Skeletal muscle tissue (tissue), 4 donors: ENCODE measurements around the gene VIL1. TPM values are rescaled to one million over a fixed set of nuclear protein-coding genes. Genes with fewer than 3 reads are reported as not detected.

Experiments
- H3K27ac ChIP-seq: one replicate; pipeline ENCODE4 v1.7.0; 2013; ENCODE audit warnings: mild to moderate bottlenecking, low read depth, low read length, inconsistent platforms
- H3K27me3 ChIP-seq, 3 donors: one replicate each; pipeline ENCODE4 v1.7.0; 2013; ENCODE audit warnings: low read length in 3 of 3; ENCODE audit not compliant: control insufficient read depth in 3 of 3, insufficient read depth in 3 of 3
- H3K36me3 ChIP-seq, 3 donors: one replicate each; pipeline ENCODE4 v1.7.0; 2013; ENCODE audit warnings: low read length in 3 of 3; ENCODE audit not compliant: control insufficient read depth in 3 of 3, insufficient read depth in 3 of 3
- H3K4me1 ChIP-seq, 3 donors: one replicate each; pipeline ENCODE4 v1.7.0; 2013; ENCODE audit warnings: low read length in 3 of 3, mild to moderate bottlenecking in 3 of 3; ENCODE audit not compliant: control insufficient read depth in 3 of 3, insufficient read depth in 3 of 3
- H3K4me3 ChIP-seq, 3 donors: one replicate each; pipeline ENCODE4 v1.7.0; 2013; ENCODE audit warnings: low read length in 3 of 3
- H3K9ac ChIP-seq, 3 donors: one replicate each; pipeline ENCODE4 v1.7.0; 2013; ENCODE audit warnings: low read length in 3 of 3, mild to moderate bottlenecking in 3 of 3, moderate library complexity in 2 of 3, low read depth in 1 of 3
- H3K9me3 ChIP-seq, 3 donors: one replicate each; pipeline ENCODE4 v1.7.0; 2013; ENCODE audit warnings: low read length in 3 of 3; ENCODE audit not compliant: control insufficient read depth in 3 of 3
- total RNA-seq: library from RNA; depleted of rRNA; stranded (reverse); fragments of >200 nt; gene quantifications from one replicate; pipeline ENCODE4 v1.2.3, GENCODE V29; 2014
- donor health status: Osteomylitis.

VIL1 gene
- total RNA-seq, 1 donor from 2014 or later: not detected

DNA sequence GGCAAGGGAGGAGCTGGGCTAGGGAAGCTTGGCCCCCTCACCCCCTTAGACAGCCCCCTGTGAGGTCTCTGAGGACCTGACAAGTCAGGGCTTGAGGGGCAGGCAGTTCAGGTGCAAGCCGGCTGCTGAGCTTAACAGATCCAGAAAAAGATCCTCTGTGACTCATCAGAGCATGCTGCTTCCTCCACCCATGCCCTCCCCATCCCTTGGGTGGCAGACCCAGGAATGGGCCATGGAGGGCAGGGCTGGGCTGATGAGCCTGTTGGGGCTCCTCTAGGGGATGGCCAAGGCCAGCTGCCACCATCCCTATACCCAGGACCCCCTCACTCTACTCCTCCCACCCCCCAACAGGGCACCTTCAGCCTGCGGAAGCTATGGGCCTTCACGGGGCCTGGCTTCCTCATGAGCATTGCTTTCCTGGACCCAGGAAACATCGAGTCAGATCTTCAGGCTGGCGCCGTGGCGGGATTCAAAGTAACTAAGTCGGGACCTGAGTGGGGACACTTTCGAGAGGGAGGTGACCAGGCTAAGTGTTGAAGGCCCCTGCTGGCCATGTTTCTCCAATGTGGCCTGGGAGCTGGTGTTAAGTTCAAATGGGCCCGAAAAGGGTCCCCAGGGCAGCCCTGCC, 34.9 kb upstream of the VIL1 start:
- H3K9me3 ChIP-seq: no peaks in the 10 kb centered on the region
- H3K4me3 ChIP-seq: no peak overlapping the region

DNA sequence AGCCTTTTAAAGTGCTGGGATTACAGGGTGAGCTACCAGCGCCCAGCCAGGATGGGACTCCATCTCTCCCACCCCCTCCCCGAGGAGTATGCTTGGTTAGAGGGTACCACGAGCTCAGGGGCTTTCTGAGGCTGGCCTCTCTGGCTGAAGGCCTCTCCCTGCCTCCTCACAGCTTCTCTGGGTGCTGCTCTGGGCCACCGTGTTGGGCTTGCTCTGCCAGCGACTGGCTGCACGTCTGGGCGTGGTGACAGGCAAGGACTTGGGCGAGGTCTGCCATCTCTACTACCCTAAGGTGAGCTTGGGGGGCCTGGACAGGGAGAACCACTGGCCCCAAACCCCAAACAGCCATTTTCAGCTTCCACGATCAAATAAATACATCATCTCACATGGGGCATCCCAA, 33.9 kb upstream of the VIL1 start:
- peaks cover 0 to 9% (median 7%) of the 10 kb centered on the region in 3 donors for H3K4me1 ChIP-seq

More for the DNA sequence above, 34.9 kb upstream of the VIL1 start:
- Histone ChIP-seq H3K27ac (no peak overlapping the region), H3K4me1 (peaks cover 0 to 9% (median 7%) of the 10 kb centered on the region in 3 donors), H3K9ac (no peak overlapping the region), H3K27me3 (peaks cover 0 to 3% (median 0%) of the 10 kb centered on the region in 3 donors), H3K36me3 (no peaks in the 10 kb centered on the region)

DNA sequence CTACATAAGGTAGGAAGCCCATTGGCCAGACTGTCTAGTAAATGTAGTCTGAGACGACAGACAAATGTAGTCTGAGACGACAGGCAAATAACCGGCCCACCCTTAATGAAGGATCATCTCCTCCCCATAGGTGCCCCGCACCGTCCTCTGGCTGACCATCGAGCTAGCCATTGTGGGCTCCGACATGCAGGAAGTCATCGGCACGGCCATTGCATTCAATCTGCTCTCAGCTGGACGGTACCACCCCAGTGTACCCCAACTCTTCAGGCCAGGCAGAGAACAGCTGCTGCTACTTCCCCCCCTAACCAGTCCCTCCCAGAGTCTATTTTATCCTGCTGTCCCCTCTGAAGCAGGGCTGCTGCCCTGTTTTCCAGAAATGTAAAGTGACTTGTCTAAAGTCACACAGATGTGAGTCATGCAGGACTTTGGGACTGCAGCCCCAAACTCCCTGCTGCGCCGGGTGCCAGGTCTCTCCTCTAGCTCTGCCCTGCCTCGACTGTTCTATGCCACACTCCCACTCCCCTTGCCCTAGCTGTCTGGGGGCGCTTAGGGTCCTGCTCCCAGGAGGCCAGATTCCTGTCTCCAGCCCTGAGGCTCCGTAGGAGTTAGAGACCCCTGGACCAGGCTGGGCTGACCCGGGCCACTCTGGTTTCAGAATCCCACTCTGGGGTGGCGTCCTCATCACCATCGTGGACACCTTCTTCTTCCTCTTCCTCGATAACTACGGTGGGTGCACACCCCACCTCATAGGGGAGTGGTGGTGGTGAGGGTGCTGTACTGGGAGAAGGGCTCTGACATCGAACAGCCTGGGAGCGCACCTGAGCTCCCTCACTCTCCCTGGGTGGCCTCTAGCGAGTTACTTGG, 32.2 kb upstream of the VIL1 start:
- Histone ChIP-seq H3K4me3 (peak overlapping the region in 2 of 3 donors; percentile 46 to 67), H3K9ac (no peak overlapping the region), H3K9me3 (no peaks in the 10 kb centered on the region), H3K4me1 (peaks cover 0 to 9% (median 7%) of the 10 kb centered on the region in 3 donors), H3K27ac (no peak overlapping the region), H3K27me3 (peaks cover 0 to 3% (median 0%) of the 10 kb centered on the region in 3 donors), H3K36me3 (no peaks in the 10 kb centered on the region)

More for the DNA sequence above, 33.9 kb upstream of the VIL1 start:
- Histone ChIP-seq H3K27ac (no peak overlapping the region), H3K36me3 (no peaks in the 10 kb centered on the region), H3K9ac (no peak overlapping the region), H3K4me3 (no peak overlapping the region), H3K27me3 (peaks cover 0 to 3% (median 0%) of the 10 kb centered on the region in 3 donors), H3K9me3 (no peaks in the 10 kb centered on the region)

DNA sequence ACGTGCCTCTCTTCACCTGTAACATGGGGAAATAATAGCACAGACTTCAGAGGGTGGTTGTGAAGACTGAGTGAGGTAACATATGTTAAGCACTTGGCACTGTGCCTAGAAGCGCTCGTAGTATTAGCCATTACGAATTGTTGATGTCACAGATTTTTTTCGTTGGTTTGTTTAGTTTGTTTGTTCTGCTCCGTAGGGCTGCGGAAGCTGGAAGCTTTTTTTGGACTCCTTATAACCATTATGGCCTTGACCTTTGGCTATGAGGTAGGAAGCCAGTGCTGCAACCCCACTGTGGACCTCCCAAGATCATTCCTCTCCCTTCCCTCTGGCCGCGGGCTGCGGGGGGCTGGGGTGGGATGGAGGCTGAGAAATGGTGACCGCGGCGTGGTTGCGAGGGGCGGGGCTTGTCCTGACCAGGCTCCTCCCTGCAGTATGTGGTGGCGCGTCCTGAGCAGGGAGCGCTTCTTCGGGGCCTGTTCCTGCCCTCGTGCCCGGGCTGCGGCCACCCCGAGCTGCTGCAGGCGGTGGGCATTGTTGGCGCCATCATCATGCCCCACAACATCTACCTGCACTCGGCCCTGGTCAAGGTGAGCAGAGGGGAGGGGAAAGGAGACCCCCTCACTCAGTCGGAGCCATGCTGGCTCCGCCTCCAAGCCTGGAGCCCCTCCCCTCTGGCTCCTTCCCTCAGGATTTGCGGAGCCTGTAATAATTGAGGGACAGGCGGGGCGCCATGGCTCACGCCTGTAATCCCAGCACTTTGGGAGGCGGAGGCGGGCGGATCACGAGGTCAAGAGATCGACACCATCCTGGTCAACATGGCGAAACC, 31.3 kb upstream of the VIL1 start:
- H3K9ac ChIP-seq: peak overlapping the region in 2 of 3 donors; percentile 4 to 71
- peaks cover 0 to 9% (median 7%) of the 10 kb centered on the region in 3 donors for H3K4me1 ChIP-seq
- H3K36me3 ChIP-seq: no peaks in the 10 kb centered on the region
- H3K27ac ChIP-seq: no peak overlapping the region
- H3K27me3 ChIP-seq: peaks cover 0 to 3% (median 0%) of the 10 kb centered on the region in 3 donors
- no peaks in the 10 kb centered on the region for H3K9me3 ChIP-seq
- H3K4me3 ChIP-seq: peak overlapping the region; percentile 46 to 67 (median 67)

DNA sequence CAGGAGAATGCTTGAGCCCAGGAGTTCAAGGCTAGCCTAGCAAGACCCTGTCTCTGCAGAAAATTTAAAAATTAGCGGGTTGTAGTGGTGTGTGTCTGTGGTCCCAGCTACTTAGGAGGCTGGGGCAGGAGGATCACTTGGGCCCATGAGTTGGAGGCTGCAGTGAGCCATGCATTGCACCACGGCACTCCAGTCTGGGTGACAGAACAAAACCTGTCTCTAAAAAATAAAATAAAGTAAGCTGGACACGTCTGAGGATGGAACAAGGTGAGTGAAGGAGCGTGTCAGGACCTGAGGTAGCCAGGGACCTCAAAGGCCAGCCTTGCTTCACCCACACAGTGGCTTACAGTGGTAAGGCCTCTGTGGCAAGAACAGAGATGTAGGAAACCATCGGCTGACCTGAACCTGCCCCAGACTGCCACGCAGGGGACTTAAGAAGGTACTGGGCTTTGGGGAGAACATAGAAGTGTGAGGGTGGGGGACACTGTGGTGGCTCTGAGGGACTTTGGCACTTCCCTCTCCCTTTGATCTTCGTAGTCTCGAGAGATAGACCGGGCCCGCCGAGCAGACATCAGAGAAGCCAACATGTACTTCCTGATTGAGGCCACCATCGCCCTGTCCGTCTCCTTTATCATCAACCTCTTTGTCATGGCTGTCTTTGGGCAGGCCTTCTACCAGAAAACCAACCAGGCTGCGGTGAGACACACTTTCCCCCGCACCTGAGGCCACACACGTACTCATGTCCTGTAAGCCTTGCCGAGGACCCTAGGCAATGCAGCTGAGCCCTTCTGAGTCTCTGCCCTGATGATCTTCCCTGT, 29.4 kb upstream of the VIL1 start:
- no peaks in the 10 kb centered on the region for H3K36me3 ChIP-seq
- no peak overlapping the region for H3K27ac ChIP-seq
- peaks cover 0 to 3% (median 0%) of the 10 kb centered on the region in 3 donors for H3K27me3 ChIP-seq
- H3K4me1 ChIP-seq: peaks cover 0 to 9% (median 7%) of the 10 kb centered on the region in 3 donors
- no peaks in the 10 kb centered on the region for H3K9me3 ChIP-seq
- no peak overlapping the region for H3K9ac ChIP-seq
- H3K4me3 ChIP-seq: no peak overlapping the region

DNA sequence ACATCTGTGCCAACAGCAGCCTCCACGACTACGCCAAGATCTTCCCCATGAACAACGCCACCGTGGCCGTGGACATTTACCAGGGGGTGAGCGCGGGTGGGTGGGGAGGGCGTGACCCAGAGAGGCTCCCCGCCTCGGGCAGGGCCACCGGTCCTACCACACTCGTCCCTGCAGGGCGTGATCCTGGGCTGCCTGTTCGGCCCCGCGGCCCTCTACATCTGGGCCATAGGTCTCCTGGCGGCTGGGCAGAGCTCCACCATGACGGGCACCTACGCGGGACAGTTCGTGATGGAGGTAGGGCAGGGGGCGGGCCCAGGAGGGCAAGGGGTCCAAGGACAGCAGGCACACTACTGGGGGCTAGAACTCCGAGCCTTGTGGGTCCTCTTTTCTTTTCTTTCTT, 27.7 kb upstream of the VIL1 start:
- Histone ChIP-seq H3K36me3 (no peaks in the 10 kb centered on the region), H3K9ac (no peak overlapping the region), H3K4me1 (peaks cover 3 to 14% (median 13%) of the 10 kb centered on the region in 3 donors), H3K9me3 (no peaks in the 10 kb centered on the region), H3K27ac (no peak overlapping the region), H3K27me3 (peaks cover 0 to 3% (median 0%) of the 10 kb centered on the region in 3 donors), H3K4me3 (no peak overlapping the region)

DNA sequence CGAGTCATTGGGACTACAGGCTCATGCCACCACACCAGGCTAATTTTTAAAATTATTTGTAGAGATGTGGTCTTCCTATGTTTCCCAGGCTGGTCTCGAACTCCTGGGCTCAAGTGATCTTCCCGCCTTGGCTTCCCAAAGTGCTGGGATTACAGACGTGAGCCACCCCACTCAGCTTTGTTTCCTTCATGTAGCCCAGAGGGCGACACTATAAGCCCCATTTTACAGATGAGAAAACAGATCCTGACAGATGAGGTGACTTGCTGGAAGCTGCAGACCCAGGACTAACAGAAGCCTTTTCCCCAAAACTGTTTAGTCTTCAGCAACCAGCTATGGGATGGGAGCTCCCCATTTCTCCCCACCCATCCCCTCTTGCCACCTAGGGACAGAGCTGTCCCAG, 26.5 kb upstream of the VIL1 start:
- no peak overlapping the region for H3K4me3 ChIP-seq
- H3K27ac ChIP-seq: no peak overlapping the region
- no peaks in the 10 kb centered on the region for H3K27me3 ChIP-seq
- no peak overlapping the region for H3K9ac ChIP-seq
- peaks cover 14 to 21% (median 18%) of the 10 kb centered on the region in 3 donors for H3K4me1 ChIP-seq
- H3K36me3 ChIP-seq: no peaks in the 10 kb centered on the region
- no peaks in the 10 kb centered on the region for H3K9me3 ChIP-seq

DNA sequence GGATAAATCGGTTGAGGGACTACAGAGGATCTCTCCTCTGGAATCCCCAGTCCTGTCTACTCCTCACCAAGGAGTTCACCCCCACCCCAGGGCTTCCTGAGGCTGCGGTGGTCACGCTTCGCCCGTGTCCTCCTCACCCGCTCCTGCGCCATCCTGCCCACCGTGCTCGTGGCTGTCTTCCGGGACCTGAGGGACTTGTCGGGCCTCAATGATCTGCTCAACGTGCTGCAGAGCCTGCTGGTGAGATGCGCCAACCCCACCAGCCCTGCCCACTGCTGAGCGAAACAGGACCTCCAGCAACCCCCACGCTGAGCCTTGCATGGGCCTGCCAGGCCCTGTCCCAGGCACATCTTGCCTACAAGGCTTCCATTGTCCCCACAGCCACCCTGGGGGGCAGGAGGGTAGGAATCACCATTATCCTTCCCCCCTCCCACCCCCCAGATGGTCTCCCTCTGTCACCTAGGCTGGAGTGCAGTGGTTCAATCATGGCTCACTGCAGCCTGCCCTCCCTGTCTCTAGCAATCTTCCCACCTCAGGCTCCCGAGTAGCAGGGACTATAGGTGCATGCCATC, 25.9 kb upstream of the VIL1 start:
- Histone ChIP-seq H3K36me3 (no peaks in the 10 kb centered on the region), H3K9me3 (no peaks in the 10 kb centered on the region)

More for the DNA sequence above, 25.9 kb upstream of the VIL1 start:
- H3K4me3 ChIP-seq: no peak overlapping the region
- no peaks in the 10 kb centered on the region for H3K27me3 ChIP-seq
- H3K4me1 ChIP-seq: peaks cover 19 to 22% (median 20%) of the 10 kb centered on the region in 3 donors
- H3K27ac ChIP-seq: no peak overlapping the region
- no peak overlapping the region for H3K9ac ChIP-seq
